Activated T-helper 1 cell treated with anti-CD3 and anti-CD28 coated beads, Interleukin-12 subunit alpha, Interleukin-12 subunit beta, Interleukin-2, Interleukin-4 antibody, amounts not matched to agents 30 ng/mL and 10 ng/mL and 1 ng/mL, durations not matched to agents 14 hours and 24 hours and 36 hours (primary cell): Measurements from ENCODE around the gene C12orf56. TPM values are rescaled to one million over a fixed set of nuclear protein-coding genes. Genes with fewer than 3 reads are reported as not detected.

Experiments used
- DNase-seq: peaks from one replicate; pipeline ENCODE4 v3.0.0; 2021; ENCODE audit warnings: low spot score
- H3K27ac Mint-ChIP-seq: one replicate; pipeline ENCODE4 v1.8.0; 2021; ENCODE audit warnings: mild to moderate bottlenecking, mixed read lengths
- H3K27me3 Mint-ChIP-seq: one replicate; pipeline ENCODE4 v1.8.0; 2022; ENCODE audit warnings: mild to moderate bottlenecking, moderate library complexity, mixed read lengths; ENCODE audit not compliant: insufficient read depth
- H3K36me3 Mint-ChIP-seq: one replicate; pipeline ENCODE4 v1.8.0; 2021; ENCODE audit warnings: low read depth, mixed read lengths
- H3K4me1 Mint-ChIP-seq: one replicate; pipeline ENCODE4 v1.8.0; 2021; ENCODE audit warnings: low read depth, mixed read lengths
- H3K4me3 Mint-ChIP-seq: one replicate; pipeline ENCODE4 v1.8.0; 2021; ENCODE audit warnings: mild to moderate bottlenecking, moderate library complexity, mixed read lengths
- H3K9me3 Mint-ChIP-seq: one replicate; pipeline ENCODE4 v1.8.0; 2021; ENCODE audit warnings: mixed read lengths
- intact Hi-C: fragments of 100-400 bp; cut with micrococcal nuclease; formaldehyde crosslinking; loops from one replicate; pipeline ENCODE4 v1.15.1; 2024
- total RNA-seq: library from RNA; stranded (reverse); gene quantifications from 2 replicates; pipeline ENCODE4 v1.2.3, GENCODE V29; 2022

Gene C12orf56
- total RNA-seq, 1 donor from 2014 or later, result not detected

GRCh38 chr12:64404470-64405256, 14.1 kb upstream of the C12orf56 start:
- Mint-ChIP-seq H3K27ac (peak overlapping the region; percentile 99), H3K27me3 (no peaks in the 10 kb centered on the region), H3K4me1 (peaks cover 19% of the 10 kb centered on the region), H3K36me3 (peaks cover 5% of the 10 kb centered on the region), H3K4me3 (peak overlapping the region; percentile 95), H3K9me3 (no peaks in the 10 kb centered on the region)
- intact Hi-C loops, result loop anchor here (1.0 to 10.0 kb wide), 11 partner anchors 14 to 1898 kb away; partner anchors contain the start of genes GNS, HELB, KICS2 and LEMD3
- peak; percentile 50 for DNase-seq

GRCh38 chr12:64403707-64404469, 13.3 kb upstream of the C12orf56 start, which contains the start of gene XPOT:
XPOT (plus strand) TSS chr12:64404392; CDS start chr12:64410036, 5,644 bp downstream.
- H3K4me3 Mint-ChIP-seq, result peak within 1 kb of the TSS; percentile 95
- H3K4me1 Mint-ChIP-seq, result peaks cover 20% of the 10 kb centered on the region
- intact Hi-C loops, result loop anchor here (1.0 to 10.0 kb wide), 9 partner anchors 19 to 1801 kb away; partner anchors contain the start of genes GNS, KICS2, LEMD3 and RASSF3
- H3K36me3 Mint-ChIP-seq, result peaks cover 5% of the 10 kb centered on the region
- no peaks in the 10 kb centered on the region for H3K9me3 Mint-ChIP-seq
- H3K27me3 Mint-ChIP-seq, result no peaks in the 10 kb centered on the region
- H3K27ac Mint-ChIP-seq, result peak within 1 kb of the TSS; percentile 99
- DNase-seq, result peak; percentile 92

- intact Hi-C loops, result loop anchor here (10.0 kb wide), 1 partner anchor 283 kb away; no protein-coding TSS in a partner anchor
These were observed 11.6 kb upstream of the C12orf56 start for GRCh38 chr12:64402181-64402580.

DNA sequence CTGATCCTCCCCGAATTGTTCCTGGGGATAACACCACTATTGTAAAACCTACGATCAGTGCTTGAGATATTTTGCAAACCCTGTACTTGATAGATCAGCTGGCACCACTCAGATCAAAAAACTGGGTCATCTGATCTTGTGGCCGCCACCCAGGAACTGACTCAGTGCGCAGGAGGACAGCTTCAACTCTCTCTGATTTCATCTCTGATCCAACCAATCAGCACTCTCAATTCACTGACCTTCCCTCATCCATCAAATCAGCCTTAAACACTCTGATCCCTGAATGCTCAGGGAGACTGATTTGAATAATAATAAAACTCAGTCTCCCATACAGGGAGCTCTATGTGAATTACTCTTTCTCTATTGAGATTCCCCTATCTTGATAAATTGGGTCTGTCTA, 9.5 kb upstream of the C12orf56 start:
- Mint-ChIP-seq H3K4me1 (peaks cover 15% of the 10 kb centered on the region), H3K9me3 (no peaks in the 10 kb centered on the region), H3K4me3 (no peak overlapping the region), H3K27ac (no peak overlapping the region), H3K27me3 (peaks cover 4% of the 10 kb centered on the region), H3K36me3 (peaks cover 3% of the 10 kb centered on the region)
- DNase-seq, result no peak
- intact Hi-C loops, result loop anchor here (10.0 kb wide), 1 partner anchor 285 kb away; no protein-coding TSS in a partner anchor

More at GRCh38 chr12:64402181-64402580, 11.6 kb upstream of the C12orf56 start:
- Mint-ChIP-seq H3K9me3 (no peaks in the 10 kb centered on the region), H3K27me3 (no peaks in the 10 kb centered on the region), H3K4me3 (no peak overlapping the region), H3K27ac (no peak overlapping the region), H3K36me3 (peaks cover 5% of the 10 kb centered on the region), H3K4me1 (peaks cover 15% of the 10 kb centered on the region)
- no peak for DNase-seq

- no peaks in the 10 kb centered on the region for H3K9me3 Mint-ChIP-seq
- H3K36me3 Mint-ChIP-seq, result no peaks in the 10 kb centered on the region
- no peak overlapping the region for H3K27ac Mint-ChIP-seq
- DNase-seq, result no peak
- no peak overlapping the region for H3K4me3 Mint-ChIP-seq
- H3K27me3 Mint-ChIP-seq, result peaks cover 13% of the 10 kb centered on the region
- peaks cover 11% of the 10 kb centered on the region for H3K4me1 Mint-ChIP-seq
- intact Hi-C loops, result no loop called here
These were observed 5.2 kb upstream of the C12orf56 start for GRCh38 chr12:64395739-64396138.

DNA sequence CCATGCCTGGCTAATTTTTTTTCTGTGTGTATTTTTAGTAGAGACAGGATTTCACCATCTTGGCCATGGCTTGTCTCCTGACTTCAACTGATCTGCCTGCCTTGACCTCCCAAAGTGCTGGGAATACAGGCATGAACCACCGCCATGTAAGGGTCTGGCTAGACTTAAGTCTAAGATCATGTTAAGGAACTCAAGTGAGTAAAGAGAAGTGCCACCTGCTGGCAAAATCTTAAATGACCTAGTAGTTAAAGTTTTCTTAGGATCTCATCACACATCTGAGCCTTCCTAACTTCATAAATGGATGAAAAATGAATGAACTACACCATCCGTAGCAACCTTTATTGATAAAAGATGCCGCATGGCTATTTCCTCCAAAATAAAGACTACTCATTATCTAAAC, 1.7 kb upstream of the C12orf56 start:
- Mint-ChIP-seq H3K4me1 (peaks cover 5% of the 10 kb centered on the region), H3K9me3 (no peaks in the 10 kb centered on the region), H3K4me3 (peak overlapping the region; percentile 37), H3K27me3 (peaks cover 19% of the 10 kb centered on the region), H3K36me3 (no peaks in the 10 kb centered on the region), H3K27ac (no peak overlapping the region)
- no peak for DNase-seq
- intact Hi-C loops, result loop anchor here (1.0 to 5.0 kb wide), 5 partner anchors 119 to 1290 kb away; partner anchors contain the start of gene SRGAP1

- Mint-ChIP-seq H3K4me3 (no peak overlapping the region), H3K27ac (no peak overlapping the region), H3K27me3 (peaks cover 15% of the 10 kb centered on the region), H3K36me3 (no peaks in the 10 kb centered on the region), H3K4me1 (peaks cover 27% of the 10 kb centered on the region), H3K9me3 (peaks cover 7% of the 10 kb centered on the region)
- intact Hi-C loops, result loop anchor here (10.0 kb wide), 1 partner anchor 94 kb away; no protein-coding TSS in a partner anchor
- no peak for DNase-seq
These were observed 1.4 kb downstream of the C12orf56 start for GRCh38 chr12:64389154-64389553.

DNA sequence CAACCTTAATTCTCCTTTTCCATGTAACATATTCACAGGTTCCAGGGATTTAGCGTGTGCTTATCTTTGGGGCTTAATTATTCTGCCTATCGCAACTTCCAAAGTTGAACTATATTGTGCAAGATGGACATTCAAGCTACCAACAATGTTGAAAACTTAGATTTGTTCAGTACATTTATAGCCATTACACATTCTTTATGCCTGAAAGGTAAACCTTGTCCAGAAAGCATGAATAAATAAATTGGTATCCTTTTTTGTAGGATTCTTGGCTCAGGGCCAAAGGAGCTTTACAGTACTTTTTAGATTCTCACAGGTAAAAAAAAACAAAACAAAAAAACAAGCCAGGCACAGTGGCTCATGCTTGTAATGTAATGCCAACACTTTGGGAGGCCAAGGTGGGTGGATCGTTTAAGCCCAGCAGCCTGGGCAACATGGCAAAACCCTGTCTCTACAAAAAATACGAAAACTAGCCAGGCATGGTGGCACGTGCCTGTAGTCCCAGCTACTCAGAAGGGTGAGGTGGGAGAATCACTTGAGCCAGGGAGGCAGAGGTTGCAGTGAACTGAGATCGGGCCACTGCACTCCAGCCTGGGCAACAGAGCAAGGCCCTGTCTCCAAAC, 3.3 kb downstream of the C12orf56 start:
- intact Hi-C loops, result loop anchor here (10.0 kb wide), 1 partner anchor 93 kb away; no protein-coding TSS in a partner anchor
- H3K9me3 Mint-ChIP-seq, result peaks cover 7% of the 10 kb centered on the region
- peak overlapping the region; percentile 52 for H3K27ac Mint-ChIP-seq

GRCh38 chr12:64385468-64385867, 5.1 kb downstream of the C12orf56 start:
- Mint-ChIP-seq H3K36me3 (no peaks in the 10 kb centered on the region), H3K27ac (peak overlapping the region; percentile 85), H3K27me3 (peaks cover 5% of the 10 kb centered on the region), H3K4me3 (peak overlapping the region; percentile 38), H3K9me3 (peaks cover 20% of the 10 kb centered on the region), H3K4me1 (peaks cover 30% of the 10 kb centered on the region)
- no peak for DNase-seq
- intact Hi-C loops, result loop anchor here (1.0 to 10.0 kb wide), 3 partner anchors 19 to 605 kb away; partner anchors contain the start of gene XPOT

More for the DNA sequence above, 3.3 kb downstream of the C12orf56 start:
- Mint-ChIP-seq H3K4me1 (peaks cover 34% of the 10 kb centered on the region), H3K36me3 (no peaks in the 10 kb centered on the region), H3K4me3 (no peak overlapping the region), H3K27me3 (peaks cover 14% of the 10 kb centered on the region)
- DNase-seq, result no peak

DNA sequence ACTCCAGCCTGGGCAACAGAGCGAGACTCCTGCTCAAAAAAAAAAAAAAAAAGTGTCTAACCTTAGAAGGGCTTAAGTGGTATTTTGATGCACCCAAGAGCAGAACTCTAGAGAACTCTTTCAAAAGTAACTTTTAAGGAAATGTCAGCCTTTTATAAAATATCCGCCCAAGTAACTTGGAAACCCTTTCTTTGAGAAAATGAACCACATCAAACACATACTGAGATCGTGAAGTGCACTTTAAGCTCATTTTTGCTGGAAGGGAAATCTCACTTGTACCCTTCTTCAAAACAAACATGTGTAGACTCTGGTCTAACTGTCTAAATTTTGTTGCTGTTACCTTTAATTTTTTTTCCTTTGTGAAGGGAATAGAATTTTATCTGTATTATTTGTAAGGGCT, 5.5 kb downstream of the C12orf56 start:
- Mint-ChIP-seq H3K4me1 (peaks cover 30% of the 10 kb centered on the region), H3K27me3 (peaks cover 5% of the 10 kb centered on the region), H3K36me3 (no peaks in the 10 kb centered on the region), H3K4me3 (peak overlapping the region; percentile 38), H3K9me3 (peaks cover 24% of the 10 kb centered on the region), H3K27ac (peak overlapping the region; percentile 85)
- DNase-seq, result no peak
- intact Hi-C loops, result loop anchor here (1.0 to 10.0 kb wide), 3 partner anchors 19 to 605 kb away; partner anchors contain the start of gene XPOT

DNA sequence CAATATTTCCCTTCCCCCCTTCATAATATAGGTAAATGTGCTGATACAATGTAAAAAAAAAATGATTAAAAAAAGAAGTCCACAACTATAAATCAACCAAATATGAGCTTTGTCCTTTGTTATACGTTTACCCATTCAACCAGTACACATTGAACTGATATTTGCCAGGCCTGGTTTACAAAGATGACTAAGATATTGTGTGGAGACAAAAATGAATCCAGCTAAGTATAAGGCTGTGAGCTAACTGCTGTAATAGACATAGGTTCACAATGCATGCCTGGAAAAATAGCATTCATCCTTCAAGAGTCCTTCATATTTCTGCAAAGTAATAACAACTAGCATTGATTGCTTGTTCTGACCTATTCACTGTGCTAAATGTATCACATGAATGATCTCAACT, 6.9 kb downstream of the C12orf56 start:
- Mint-ChIP-seq H3K4me1 (peaks cover 30% of the 10 kb centered on the region), H3K4me3 (no peak overlapping the region), H3K36me3 (no peaks in the 10 kb centered on the region), H3K27ac (peak overlapping the region; percentile 21), H3K27me3 (no peaks in the 10 kb centered on the region), H3K9me3 (peaks cover 25% of the 10 kb centered on the region)
- no peak for DNase-seq
- intact Hi-C loops, result loop anchor here (10.0 kb wide), 1 partner anchor 89 kb away; no protein-coding TSS in a partner anchor

- intact Hi-C loops, result no loop called here
- Mint-ChIP-seq H3K27me3 (no peaks in the 10 kb centered on the region), H3K4me1 (no peaks in the 10 kb centered on the region), H3K4me3 (no peak overlapping the region), H3K36me3 (no peaks in the 10 kb centered on the region), H3K27ac (no peak overlapping the region), H3K9me3 (no peaks in the 10 kb centered on the region)
- no peak for DNase-seq
These were observed 27.7 kb downstream of the C12orf56 start for GRCh38 chr12:64362721-64363305.
